Measurements from ENCODE around the gene SRGAP3.
A peak's percentile ranks its signal among the peaks of the same experiment; 100 is the strongest.

Gene SRGAP3

GRCh38 chr3:9137676-9138075, 111.8 kb downstream of the SRGAP3 start:
- no peak for DNase-seq

GRCh38 chr3:9136746-9137465, 112.5 kb downstream of the SRGAP3 start:
- no peak for DNase-seq

DNA sequence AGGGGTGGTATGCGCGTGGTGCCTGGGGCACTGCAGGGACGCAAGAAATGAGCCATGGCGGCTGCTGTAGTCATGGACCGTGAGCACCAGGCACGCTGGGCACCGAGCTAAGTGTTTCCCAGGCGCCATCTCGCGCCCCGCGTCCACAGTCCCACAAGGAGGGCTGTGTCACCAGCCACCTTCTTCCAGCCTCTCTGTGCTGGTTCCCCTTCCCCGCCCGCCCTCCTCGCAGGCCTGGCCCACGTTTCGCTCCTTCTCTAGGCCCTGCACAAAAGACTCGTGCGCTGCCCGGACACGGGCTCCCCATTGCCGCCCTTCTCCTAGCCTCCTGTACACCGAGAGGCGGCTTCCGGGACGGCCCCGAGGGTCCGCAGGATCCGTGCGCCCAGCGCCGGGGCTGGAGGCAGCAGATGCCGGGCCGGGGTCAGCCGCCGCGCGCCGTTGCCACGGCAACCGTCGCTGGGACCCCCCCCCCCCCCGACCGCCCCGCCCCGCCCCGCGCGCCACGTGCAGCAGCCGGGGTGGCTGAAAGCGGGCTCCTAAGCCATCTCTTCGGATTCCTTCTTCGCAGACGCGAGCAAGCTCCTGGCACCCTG, 113.4 kb downstream of the SRGAP3 start:
- peak; percentile 43 for DNase-seq

DNA sequence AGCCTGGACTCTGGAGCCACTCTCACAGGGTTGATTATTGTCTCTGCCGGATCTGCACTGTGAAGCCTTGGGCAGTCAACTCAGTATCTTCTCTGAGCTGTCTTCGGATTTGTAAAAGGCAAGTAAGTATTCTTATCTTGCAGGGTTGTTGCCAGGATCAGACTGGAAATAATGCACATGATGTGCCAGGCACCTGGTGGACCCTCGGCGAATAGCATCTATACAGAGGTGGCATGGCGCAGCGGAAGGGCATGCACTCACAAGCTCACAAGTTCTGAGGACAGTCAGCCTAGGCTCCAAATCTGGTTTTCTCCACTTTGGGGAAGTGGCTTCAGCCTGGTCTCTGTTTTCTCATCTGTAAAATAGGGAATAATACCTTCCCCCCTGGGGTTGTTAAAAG, 113.9 kb downstream of the SRGAP3 start:
- peak; percentile 16 for DNase-seq

- DNase-seq: no peak
Measured at GRCh38 chr3:9133656-9134055, 115.8 kb downstream of the SRGAP3 start.

DNA sequence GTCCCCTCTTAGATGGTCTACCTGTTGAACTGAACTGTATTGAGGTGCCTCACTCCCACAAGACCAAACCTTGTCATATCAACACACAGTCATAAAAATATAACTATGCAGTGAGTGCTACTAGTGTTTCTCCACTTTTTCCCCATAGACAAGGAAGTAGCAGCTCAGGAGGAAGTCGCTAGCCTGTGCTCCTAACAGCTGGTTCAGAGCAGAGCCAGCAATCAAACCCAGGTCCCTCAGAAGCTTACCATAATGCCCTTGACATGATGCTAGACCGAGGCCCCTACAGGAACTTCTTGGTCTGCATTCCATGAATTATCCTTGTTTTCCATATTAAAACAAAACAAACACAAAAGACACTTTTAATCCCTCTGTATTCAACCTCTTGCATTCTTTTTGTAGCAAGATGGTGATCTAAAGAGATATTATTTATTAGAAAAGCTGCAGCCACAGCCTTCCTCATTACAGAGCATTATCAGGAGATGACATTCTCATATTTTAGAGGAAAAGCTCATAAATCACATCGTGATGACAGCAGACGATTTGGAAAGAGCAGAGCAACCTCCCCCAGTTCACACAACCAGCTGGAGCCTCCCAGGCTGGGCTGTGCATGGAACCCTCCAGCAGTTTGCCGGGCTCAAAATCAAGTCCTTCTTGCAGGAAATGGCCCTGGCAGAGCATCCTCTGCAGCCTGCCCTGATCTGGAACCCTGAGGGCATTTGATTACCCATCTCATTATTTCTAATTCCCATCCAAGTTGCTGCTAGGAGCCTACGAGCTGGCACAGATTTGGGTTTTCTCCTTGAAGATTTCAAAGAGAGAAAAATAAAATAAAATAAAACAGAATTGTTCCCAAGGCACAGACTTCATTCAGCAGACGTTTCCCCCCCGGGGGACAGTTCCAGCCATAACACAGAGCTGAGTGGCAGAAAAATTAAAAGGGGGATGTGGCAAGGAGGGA, 118.8 kb downstream of the SRGAP3 start:
- DNase-seq: peak; percentile 25

- no peak for DNase-seq
Measured at GRCh38 chr3:9129365-9129764, 120.1 kb downstream of the SRGAP3 start.

DNA sequence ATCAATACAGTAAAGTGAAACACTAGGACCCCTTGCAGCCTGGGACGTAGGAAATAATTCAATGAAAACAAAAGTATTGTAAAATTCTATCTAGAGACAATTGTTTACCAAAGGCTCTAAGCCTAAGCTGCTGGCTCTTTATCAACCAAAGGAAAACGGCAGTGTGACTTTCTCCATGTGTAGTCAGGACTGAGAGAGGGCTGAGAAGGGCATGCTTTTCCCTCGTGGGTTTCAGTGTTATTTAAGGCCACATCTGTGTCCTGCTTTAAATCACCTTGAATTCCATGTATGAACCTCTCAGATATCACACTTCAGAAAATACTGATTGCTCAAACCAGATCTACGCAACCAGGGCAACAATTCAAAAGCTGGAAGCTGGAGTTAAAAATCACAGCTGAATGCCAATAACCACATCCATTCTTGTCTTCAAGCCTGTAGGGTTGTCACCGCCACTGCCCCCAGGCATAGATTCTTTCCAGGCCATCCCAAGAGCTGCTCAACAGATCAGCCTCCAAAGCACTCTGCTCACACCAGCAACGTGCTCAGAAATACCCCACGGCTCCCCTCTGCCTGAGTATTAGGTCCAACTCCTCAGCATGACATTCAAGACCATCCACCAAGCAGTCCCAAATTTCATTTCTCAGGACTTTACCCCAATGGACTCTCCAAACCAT, 124.0 kb downstream of the SRGAP3 start:
- no peak for DNase-seq

DNA sequence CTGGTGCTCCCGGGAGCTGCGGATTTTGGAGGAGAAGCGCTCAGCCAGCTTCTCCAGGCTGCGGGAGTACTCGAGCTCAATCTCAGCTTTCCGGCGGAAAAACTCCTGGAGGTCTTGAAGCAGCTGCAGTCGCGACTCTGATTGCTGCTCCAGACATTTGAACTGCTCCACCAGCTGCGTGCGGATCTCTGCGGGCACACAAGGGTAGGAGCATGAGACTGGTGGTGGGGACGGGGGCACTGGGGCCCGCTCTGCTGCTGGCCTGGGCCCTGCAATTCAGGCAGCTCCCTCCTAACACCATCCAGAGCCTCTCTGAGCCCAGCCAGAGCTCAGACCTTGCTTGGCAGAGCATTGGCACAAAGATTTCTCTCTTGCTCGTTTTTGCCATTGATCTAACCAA, 124.7 kb downstream of the SRGAP3 start:
- no peak for DNase-seq

GRCh38 chr3:9123840-9124239, 125.6 kb downstream of the SRGAP3 start:
- DNase-seq: no peak

GRCh38 chr3:9122732-9123364, 126.6 kb downstream of the SRGAP3 start:
- no peak for DNase-seq

GRCh38 chr3:9121366-9122001, 128.0 kb downstream of the SRGAP3 start:
- no peak for DNase-seq

- DNase-seq: peak; percentile 38
Measured at GRCh38 chr3:9119331-9119730, 130.1 kb downstream of the SRGAP3 start.

DNA sequence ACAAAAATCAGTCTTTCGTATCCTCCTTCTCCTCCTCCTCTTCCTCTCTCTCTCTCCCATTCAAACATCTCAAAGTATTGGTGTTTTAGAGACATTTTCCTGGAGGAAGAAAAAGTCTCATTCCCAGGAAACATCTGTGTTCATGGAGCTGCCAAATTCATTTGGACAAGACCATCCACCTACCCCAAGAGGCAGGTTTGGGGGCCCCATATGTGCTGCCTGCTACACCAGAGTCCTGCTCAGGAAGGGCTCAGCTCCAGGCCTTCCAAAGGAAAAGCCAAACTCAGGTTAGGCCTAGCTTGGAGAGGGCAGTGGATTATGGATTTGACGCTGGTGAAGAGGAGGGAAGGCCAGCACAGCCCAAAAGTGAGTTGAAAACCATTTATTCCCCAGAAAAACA, 131.2 kb downstream of the SRGAP3 start:
- no peak for DNase-seq

GRCh38 chr3:9117220-9117619, 132.2 kb downstream of the SRGAP3 start:
- DNase-seq: no peak

DNA sequence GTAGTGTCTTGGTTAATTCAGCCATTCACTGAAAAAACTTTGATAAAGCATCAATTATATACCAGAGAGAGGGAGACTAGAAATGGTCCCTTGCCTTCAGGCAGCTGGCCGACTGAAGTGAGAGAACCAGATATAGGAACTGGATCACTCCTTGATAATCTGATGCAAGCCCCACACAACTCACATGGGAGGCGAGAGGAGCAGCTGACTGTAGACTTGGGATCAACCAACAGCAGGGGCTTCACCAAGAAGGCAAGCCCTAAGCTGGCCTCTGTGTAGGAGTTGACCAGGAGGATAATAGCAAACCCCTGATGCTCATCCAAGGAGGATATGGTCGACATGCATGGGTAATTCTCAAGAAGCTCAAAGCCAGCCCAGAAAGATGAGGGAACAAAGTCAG, 133.1 kb downstream of the SRGAP3 start:
- no peak for DNase-seq

DNA sequence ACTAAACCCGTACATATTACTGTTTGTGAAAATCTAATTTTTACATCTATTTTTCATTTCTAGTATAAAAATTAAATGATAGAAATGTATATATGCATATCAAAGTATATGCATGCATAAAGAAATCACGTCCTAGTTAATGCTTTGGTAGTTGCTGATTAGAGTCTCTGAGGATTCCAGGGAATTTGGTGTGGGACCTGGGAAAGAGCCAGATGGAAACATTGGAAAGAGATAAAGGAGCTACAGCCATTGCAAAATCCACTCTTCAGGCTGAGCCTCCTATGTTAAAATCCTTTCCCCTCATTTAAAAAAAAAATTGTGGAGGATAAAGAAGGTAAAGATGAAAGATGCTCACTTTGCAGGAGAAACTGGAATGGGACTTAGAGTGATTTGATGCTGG, 134.1 kb downstream of the SRGAP3 start:
- no peak for DNase-seq

GRCh38 chr3:9113040-9113439, 136.4 kb downstream of the SRGAP3 start:
- no peak for DNase-seq

DNA sequence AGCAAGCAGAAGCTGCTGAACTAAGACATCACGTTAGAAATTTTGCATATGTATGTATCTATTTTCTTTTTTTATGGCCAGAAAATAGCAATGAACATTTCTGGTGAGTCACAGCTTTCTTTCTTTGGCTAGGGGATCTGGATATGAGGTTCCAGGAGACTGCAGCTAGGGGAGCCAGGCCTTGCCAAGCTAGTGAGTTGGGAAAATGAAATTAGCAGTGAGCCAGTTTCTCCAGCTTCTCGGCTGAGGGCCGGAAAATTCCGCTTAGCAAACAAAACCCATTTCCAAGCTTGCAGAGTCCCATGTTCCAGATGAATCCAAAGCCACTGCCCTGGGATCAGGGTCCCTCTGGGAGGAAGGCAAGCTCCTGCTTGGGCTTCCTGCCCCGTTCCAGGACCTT, 137.6 kb downstream of the SRGAP3 start:
- DNase-seq: no peak

DNA sequence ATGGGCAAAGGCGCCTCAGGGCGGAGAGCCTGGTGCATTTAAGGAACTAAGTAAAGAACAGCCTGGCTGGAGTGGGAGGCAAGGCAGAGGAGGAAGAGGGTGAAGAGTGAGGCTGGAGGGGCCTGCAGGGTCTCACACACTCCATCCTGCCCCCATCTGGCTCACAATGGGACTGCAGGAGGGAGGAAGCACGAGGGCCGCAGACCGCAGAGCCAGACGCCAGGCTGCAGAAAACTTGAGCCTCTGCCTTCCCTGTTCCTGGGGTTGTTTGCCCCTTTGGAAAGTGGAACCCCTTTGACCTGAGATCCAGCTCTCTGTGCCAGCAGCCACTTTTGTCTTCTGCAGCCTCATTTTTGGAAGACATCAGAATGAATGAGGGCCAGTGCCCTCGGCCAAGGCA, 138.0 kb downstream of the SRGAP3 start:
- peak; percentile 15 for DNase-seq

DNA sequence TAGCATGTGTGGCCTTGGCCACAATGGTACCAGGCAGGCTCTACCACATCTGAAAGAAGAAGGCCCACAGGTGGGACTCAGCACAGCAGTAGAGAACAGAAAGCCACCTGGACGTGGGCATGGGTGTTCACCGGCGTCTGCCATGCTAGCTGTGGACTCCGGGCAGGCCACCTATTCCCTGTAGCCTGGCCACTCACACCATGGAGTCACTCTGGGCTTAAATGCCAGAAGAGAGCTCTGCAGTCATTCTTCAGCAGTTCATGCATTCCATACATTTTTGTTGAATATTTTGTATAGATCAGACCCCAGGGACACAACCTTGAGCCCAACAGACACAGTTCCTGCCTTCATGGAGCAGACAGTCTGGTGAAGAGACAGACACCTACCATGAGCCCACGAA, 138.6 kb downstream of the SRGAP3 start:
- no peak for DNase-seq

GRCh38 chr3:9110316-9110715, 139.1 kb downstream of the SRGAP3 start:
- no peak for DNase-seq

Data from hematopoietic multipotent progenitor cell treated with erythropoietin and hydrocortisone succinate and interleukin-3 and kit ligand, for 4 days (in vitro differentiated cells).